ENCODE measurements around the gene ELF3.
A peak's percentile ranks its signal among the peaks of the same experiment; 100 is the strongest.
"Not testable (repeated sequence)": the region's sequence is repeated elsewhere in the genome, so short reads cannot be mapped to it uniquely, and the experiment has no call there.

The ELF3 gene

DNA sequence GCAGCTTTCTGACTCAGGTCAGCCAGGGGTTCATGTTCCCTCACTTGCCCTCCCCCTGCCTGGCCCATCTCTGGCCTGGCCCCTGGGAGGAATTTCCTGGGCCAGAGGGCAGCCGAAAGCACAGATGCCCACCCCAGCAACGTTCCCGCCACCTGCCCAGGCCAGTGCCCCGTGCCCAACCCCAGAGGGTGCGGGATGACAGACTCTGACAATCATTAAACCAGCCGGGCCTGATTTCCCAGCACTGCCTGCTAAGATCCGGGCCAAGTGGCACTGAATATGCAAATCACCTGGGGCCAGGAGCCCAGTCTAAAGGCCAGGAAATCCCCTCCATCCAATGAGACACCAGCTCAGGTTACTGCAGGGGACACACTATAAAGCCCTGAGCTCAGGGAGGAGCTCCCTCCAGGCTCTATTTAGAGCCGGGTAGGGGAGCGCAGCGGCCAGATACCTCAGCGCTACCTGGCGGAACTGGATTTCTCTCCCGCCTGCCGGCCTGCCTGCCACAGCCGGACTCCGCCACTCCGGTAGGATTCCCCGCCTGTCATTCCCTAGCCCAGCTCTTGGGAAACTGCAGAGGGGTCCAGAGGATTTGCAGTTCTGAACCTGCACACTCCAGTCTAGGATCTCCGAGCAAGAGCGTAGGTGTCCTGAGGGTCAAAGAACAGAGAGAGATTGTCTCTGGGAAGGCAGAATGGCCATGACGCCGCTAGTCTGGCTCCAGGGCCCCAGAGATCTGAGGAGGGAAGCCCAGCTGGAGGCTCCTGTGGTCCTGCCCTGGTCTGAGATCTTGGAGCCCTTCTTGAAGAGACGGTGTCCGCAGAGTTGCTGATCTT lies at the start of gene ELF3:
TSS of gene ELF3 (plus strand) at position 408 of the 836 bp plus-strand sequence. CDS start 550 bp downstream, outside the sequence.
- DNase-seq (ENCODE audit: low spot score): peak; percentile 92

DNA sequence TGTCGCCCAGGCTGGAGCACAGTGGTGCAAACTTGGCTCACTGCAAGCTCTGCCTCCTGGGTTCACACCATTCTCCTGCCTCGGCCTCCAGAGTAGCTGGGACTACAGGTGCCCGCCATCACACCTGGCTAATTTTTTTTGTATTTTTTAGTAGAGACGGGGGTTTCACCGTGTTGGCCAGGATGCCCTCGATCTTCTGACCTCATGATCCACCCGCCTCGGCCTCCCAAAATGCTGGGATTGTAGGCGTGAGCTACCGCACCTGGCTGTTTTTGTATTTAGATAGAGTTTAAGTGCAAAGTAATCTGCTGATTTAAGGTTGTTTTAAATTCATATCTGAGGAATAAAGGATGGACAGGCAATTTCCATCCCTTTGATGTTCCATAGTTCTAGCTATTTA lies 48.0 kb upstream of the ELF3 start:
- not testable (repeated sequence) for DNase-seq (ENCODE audit: low spot score)

DNA sequence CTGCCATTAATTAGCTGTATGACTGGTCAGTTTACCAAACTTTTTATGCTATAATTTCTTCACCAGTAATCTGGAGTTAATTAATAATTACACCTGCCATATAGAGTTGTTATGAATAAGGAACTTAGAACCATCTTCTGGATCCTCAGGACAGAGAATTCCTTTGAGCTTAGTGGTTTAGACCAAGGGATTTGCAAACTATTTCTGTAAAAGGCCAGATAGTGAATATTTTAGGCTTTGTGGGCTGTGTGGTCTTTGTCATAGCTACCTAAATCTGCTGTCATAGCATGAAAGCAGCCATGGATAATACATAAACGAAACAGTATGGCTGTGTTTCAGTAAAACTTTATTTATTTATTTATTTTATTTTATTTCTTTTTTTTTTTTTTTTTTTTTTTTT lies 46.1 kb upstream of the ELF3 start:
- DNase-seq (ENCODE audit: low spot score): no peak

DNA sequence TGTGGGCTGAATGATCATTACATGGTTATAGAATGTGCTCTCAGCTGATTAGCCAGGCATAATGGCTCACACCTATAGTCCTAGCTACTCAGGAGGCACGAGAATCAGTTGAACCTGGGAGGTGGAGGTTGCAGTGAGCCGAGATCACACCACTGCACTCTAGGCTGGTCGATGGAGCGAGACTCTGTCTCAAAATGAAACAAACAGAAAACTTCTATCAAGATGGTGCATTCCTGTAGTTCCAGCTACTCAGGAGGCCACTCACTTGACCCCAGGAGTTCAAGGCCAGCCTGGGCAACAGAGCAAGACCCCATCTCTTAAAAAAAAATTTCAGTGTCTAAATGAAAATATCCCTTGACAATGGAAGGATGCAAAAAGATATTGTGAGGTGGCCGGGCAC lies 44.2 kb upstream of the ELF3 start:
- no peak for DNase-seq (ENCODE audit: low spot score)

- no peak for DNase-seq (ENCODE audit: low spot score)
These were observed 42.0 kb upstream of the ELF3 start for GRCh38 chr1:201968202-201968925.

- DNase-seq (ENCODE audit: low spot score): no peak
These were observed 39.8 kb upstream of the ELF3 start for GRCh38 chr1:201970334-201971159.

GRCh38 chr1:201982082-201982622 lies 28.2 kb upstream of the ELF3 start:
- peak; percentile 91 for DNase-seq (ENCODE audit: low spot score)

GRCh38 chr1:201982623-201983379 lies 27.6 kb upstream of the ELF3 start, which contains the start of gene RNPEP:
Gene RNPEP (plus strand): TSS chr1:201982648. CDS start chr1:201982667, 19 bp downstream.
- DNase-seq (ENCODE audit: low spot score): peak; percentile 82

- no peak for DNase-seq (ENCODE audit: low spot score)
These were observed 27.0 kb upstream of the ELF3 start for GRCh38 chr1:201983380-201983805.

- no peak for DNase-seq (ENCODE audit: low spot score)
These were observed 25.9 kb upstream of the ELF3 start for GRCh38 chr1:201984446-201984845.

- no peak for DNase-seq (ENCODE audit: low spot score)
These were observed 25.0 kb upstream of the ELF3 start for GRCh38 chr1:201985355-201985754.

GRCh38 chr1:201988601-201989000 lies 21.8 kb upstream of the ELF3 start:
- DNase-seq (ENCODE audit: low spot score): no peak

GRCh38 chr1:201989354-201990128 lies 20.8 kb upstream of the ELF3 start:
- no peak for DNase-seq (ENCODE audit: low spot score)

DNA sequence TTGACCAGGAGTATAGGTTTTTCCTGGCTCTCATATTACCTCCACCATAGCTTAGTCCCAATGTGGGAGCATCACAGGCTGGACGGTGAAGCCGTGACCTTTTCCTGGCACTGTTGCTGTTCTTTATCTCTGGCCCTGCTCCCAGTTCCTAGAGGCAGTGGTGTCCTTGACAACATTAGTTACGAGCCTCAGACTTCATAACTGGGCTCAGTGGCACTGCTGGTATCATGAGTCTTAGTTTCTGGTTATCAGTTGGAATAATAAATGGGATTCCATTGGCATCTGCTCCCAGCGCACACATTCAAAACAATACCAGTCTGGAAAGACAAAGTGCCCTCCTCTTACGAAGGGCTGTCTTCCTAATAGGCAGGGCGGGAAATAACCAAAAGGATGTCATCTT lies 20.0 kb upstream of the ELF3 start:
- no peak for DNase-seq (ENCODE audit: low spot score)

GRCh38 chr1:201999625-202000238 lies 10.7 kb upstream of the ELF3 start:
- DNase-seq (ENCODE audit: low spot score): peak; percentile 84

- DNase-seq (ENCODE audit: low spot score): no peak
These were observed 7.9 kb upstream of the ELF3 start for GRCh38 chr1:202002507-202002906.

DNA sequence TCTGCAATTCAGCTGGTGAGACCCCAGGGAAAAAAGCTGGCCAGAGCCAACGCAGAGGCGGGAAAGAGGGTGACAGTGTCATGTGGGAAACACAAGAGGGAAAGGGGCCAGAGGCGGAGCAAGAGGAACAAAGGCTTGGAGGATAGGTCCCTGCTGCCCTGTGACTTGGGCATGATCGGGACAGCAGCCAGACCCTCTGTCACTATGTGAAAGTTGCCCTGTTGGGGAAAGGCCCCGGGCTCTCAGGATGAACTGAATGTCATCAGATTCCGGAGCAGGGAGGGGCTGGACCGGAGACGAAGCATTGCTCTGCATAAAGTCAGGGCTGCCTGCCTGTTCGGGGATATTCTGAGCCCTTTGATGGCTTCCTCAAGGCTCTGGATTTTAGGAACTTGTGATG lies 5.7 kb upstream of the ELF3 start:
- no peak for DNase-seq (ENCODE audit: low spot score)

GRCh38 chr1:202005958-202006357 lies 4.4 kb upstream of the ELF3 start:
- no peak for DNase-seq (ENCODE audit: low spot score)

DNA sequence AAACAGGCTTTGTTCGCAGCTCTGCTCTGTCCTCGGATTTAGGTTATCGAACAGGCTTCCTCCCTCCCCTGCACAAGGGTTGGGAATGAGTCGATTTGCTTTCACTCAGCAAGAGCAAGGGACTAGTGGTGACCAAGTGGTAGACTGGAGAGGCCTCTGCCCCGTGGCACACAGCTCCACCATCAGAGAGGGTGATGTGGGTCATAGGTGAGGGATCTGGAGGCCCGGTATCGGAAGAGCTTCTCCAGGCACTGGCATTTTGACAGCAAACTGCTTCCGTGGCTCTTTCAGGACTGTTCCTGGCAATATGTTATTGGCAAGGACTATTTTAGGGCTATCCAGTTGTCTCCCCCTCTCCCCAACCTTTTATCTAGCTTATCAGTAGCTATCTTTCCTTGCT lies 3.1 kb upstream of the ELF3 start:
- DNase-seq (ENCODE audit: low spot score): no peak
